NCI-H82 treated with DMSO at 0.1 percent for 48 hours (cell line): ENCODE data around the gene ZNF318.
A peak's percentile ranks its signal among the peaks of the same experiment; 100 is the strongest.
"Not testable (repeated sequence)": the region's sequence is repeated elsewhere in the genome, so short reads cannot be mapped to it uniquely, and the experiment has no call there.

Experiments used
- DNase-seq: peaks from one replicate; lab custom pipeline; 2025; ENCODE audit not compliant: unreplicated experiment; lab: John Stamatoyannopoulos, UW

ZNF318 gene

GRCh38 chr6:43369174-43370002, at the start of gene ZNF318:
TSS of gene ZNF318 (minus strand) at chr6:43369647. CDS start at chr6:43369365, 282 bp downstream.
- peak; percentile 96 for DNase-seq

- DNase-seq = no peak
These were observed 47.5 kb upstream of the ZNF318 start for GRCh38 chr6:43416935-43417334.

GRCh38 chr6:43415275-43415674, 45.8 kb upstream of the ZNF318 start:
- DNase-seq = not testable (repeated sequence)

GRCh38 chr6:43413002-43413401, 43.6 kb upstream of the ZNF318 start:
- DNase-seq = no peak

- no peak for DNase-seq
These were observed 43.1 kb upstream of the ZNF318 start for GRCh38 chr6:43412541-43412940.

GRCh38 chr6:43410776-43411175, 41.3 kb upstream of the ZNF318 start:
- DNase-seq = not testable (repeated sequence)

- DNase-seq = no peak
These were observed 38.8 kb upstream of the ZNF318 start for GRCh38 chr6:43408259-43408658.

- no peak for DNase-seq
These were observed 37.8 kb upstream of the ZNF318 start for GRCh38 chr6:43407296-43407695.

- DNase-seq = no peak
These were observed 35.9 kb upstream of the ZNF318 start for GRCh38 chr6:43405354-43405753.

GRCh38 chr6:43402820-43403219, 33.4 kb upstream of the ZNF318 start:
- DNase-seq = no peak

DNA sequence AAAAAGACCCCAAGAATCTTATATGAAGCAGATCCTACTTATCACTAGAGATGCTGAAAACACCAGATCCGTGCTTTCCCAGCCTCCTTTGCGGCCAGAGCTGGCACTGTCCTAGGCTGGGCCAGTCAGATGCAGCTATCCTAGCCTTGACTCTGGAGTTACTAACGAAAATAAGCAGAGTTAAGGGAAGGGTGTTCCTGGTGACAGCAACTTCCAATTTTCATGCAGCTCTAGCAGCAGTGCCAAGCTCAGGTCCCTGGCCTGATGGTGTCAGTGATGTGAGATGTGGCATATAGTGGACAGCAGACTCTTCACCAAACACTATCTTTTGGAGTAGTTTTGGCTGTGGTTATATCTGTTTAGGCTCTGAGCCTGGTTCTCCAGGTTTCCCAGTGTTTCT, 32.3 kb upstream of the ZNF318 start:
- DNase-seq = no peak

DNA sequence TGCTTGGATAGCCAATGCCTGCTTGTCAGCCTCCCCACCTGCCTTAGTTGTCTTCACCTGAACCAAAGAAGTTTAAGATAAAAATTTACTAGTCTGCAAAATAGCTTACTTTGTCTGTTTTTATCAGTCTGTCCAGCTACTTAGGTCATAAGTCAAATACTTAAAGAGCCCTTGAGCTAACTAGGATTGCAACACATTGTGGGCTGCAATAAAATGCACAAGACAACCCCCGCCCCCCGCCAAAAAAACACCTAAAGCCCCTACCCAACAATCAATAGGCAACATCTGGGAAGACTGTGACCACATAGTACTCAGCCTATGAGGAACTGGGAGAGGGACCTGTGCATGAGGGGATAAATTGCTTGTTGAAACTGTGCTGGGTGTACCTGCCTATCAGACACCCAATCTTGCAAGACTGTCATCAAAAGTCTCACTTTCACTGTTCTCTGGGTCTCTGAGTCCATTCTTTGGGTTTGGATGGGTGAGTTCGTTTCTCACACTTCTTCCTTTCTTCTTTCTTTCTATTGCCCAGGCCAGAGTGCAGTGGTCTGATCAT, 30.6 kb upstream of the ZNF318 start:
- DNase-seq = no peak

- DNase-seq = no peak
These were observed 27.1 kb upstream of the ZNF318 start for GRCh38 chr6:43396408-43397149.

- DNase-seq = no peak
These were observed 26.3 kb upstream of the ZNF318 start for GRCh38 chr6:43395776-43396175.

DNA sequence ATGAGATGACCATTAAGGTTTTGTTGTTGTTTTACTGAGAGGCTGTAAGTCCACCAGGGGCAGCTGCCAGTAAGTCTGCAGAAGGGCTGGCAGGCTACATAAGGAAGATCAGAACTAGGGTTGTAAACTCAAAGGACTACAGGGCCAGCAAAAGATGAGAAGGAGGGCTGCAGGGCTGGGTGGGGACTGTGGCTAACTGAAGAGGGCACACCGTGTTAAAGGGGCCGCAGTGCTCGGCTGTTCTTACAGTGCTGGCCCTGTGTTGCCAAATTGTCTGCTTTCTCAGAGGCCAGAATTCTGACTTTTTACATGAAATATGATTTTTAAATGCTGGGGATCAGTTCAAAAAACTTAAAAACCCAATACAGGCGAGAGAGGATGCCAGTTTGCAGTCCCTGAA, 25.5 kb upstream of the ZNF318 start:
- DNase-seq = no peak

GRCh38 chr6:43393602-43394001, 24.2 kb upstream of the ZNF318 start:
- no peak for DNase-seq

- DNase-seq = not testable (repeated sequence)
These were observed 23.7 kb upstream of the ZNF318 start for GRCh38 chr6:43393133-43393532.

GRCh38 chr6:43391440-43392031, 22.1 kb upstream of the ZNF318 start:
- DNase-seq = no peak

DNA sequence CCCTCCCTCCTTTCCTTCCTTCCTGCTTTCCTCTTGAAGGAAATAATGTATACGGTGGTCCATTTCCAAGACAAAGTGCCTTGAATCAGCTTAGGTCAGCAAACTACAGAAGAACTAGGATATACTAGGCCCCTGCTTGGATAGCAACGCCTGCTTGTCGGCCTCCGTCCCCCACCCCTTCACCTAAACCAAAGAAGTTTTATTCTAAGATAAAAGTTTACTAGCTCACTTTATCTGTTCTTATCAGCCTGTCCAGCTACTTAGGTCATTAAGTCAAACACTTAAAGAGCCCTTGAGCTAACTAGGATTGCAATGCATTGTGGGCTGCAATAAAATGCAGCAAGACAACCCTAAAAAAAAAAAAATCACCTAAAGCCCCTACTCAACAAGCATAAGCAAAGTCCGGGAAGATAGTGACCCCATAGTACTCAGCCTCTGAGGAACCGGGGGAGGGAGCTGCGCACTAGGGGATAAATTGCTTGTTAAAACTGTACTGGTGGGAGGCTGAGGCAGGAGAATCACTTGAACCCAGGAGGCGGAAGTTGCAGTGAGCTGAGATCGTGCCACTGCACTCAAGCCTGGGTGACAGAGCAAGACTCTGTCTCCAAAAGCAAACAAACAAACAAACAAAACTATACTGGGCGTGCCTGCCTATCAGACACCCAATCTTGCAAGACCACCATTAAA, 21.4 kb upstream of the ZNF318 start:
- not testable (repeated sequence) for DNase-seq

GRCh38 chr6:43389730-43390295, 20.4 kb upstream of the ZNF318 start:
- DNase-seq = no peak

DNA sequence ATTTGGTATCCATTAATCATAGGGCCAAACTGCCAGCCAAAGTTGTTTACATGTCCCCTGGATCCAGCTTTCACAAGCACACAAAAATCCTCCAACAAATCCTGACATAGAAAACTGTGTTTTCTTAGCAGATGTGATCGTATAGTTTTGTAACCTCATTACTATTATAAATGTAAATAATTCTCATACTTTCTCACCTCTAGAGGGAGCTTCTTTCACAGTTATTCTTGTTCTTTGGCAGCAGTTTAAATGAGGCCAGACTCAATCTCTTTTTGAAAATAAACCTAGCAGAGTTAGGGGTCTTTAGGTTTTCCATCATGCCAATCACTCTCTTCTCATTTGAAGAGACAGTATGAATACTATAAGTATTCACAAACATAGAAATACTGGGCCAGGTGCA, 17.0 kb upstream of the ZNF318 start:
- no peak for DNase-seq
